ENCODE results near the gene PDZD2. TPM values are rescaled to one million over a fixed set of nuclear protein-coding genes. Genes with fewer than 3 reads are reported as not detected.

The PDZD2 gene
- total and polyA plus RNA-seq, 9 donors, result 21.2 to 58.2 (median 37.8) TPM

GRCh38 chr5:31748458-31749172, 109.7 kb downstream of the PDZD2 start:
- no peaks in the 10 kb centered on the region for H3K36me3 ChIP-seq
- TF ChIP-seq POLR2A (IDR thresholded peaks at IDR 0.05) (no peak), CTCF (IDR thresholded peaks at IDR 0.05) (no peak), EP300 (IDR thresholded peaks at IDR 0.05) (no peak)
- 89 to 100% (median 92%) methylated on average over 3 of the region's 3 CpGs for WGBS, 3 donors
- no peaks in the 10 kb centered on the region for H3K27me3 ChIP-seq
- H3K27ac ChIP-seq, result no peak overlapping the region
- no peaks in the 10 kb centered on the region for H3K9me3 ChIP-seq
- H3K4me3 ChIP-seq, result no peak overlapping the region
- no peaks in the 10 kb centered on the region for H3K4me1 ChIP-seq (ENCODE audit: insufficient read depth)
- DNase-seq, result no peak
- intact Hi-C loops (cut with DNase I), result no loop called here

DNA sequence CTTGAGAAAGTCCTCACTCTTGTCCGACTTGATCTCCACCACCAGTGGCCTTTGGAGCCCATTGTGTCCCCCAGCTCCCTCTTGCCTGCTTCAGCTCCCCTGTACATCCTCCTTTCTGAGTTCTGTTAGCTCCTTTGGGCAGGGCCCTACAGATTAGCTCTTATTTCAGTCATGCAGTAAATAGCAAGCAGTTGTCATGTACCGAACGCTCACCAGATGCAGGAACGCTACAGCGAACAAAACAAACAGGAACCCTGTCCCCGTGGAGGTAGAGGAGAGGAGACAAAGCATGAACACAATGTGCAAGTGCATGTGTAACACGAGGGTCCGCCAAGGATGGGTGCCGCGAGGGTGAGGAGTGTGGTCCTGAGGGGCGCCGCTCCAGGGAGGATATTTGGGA, 111.3 kb downstream of the PDZD2 start:
- no peaks in the 10 kb centered on the region for H3K36me3 ChIP-seq
- intact Hi-C loops (cut with DNase I), result no loop called here
- no peak for DNase-seq

GRCh38 chr5:31751610-31752009, 112.7 kb downstream of the PDZD2 start:
- no peak for TF ChIP-seq CTCF (IDR thresholded peaks at IDR 0.05)
- no peak for TF ChIP-seq POLR2A (IDR thresholded peaks at IDR 0.05)
- no peak for TF ChIP-seq EP300 (IDR thresholded peaks at IDR 0.05)
- 66 to 91% (median 80%) methylated on average over 3 of the region's 3 CpGs for WGBS, 3 donors
- Histone ChIP-seq H3K9me3 (no peaks in the 10 kb centered on the region), H3K36me3 (no peaks in the 10 kb centered on the region), H3K4me3 (no peak overlapping the region), H3K27ac (no peak overlapping the region), H3K27me3 (no peaks in the 10 kb centered on the region), H3K4me1 (ENCODE audit: insufficient read depth) (no peaks in the 10 kb centered on the region)
- no peak for DNase-seq
- intact Hi-C loops (cut with DNase I), result no loop called here

More for the DNA sequence above, 111.3 kb downstream of the PDZD2 start:
- Histone ChIP-seq H3K4me3 (no peak overlapping the region), H3K27me3 (no peaks in the 10 kb centered on the region), H3K9me3 (no peaks in the 10 kb centered on the region), H3K4me1 (ENCODE audit: insufficient read depth) (no peaks in the 10 kb centered on the region), H3K27ac (no peak overlapping the region)
- WGBS, 3 donors, result 90 to 91% (median 91%) methylated on average over 12 of the region's 12 CpGs
- TF ChIP-seq POLR2A (IDR thresholded peaks at IDR 0.05) (no peak), EP300 (IDR thresholded peaks at IDR 0.05) (no peak), CTCF (IDR thresholded peaks at IDR 0.05) (no peak)

GRCh38 chr5:31753700-31754357, 114.9 kb downstream of the PDZD2 start:
- Histone ChIP-seq H3K36me3 (no peaks in the 10 kb centered on the region), H3K27me3 (no peaks in the 10 kb centered on the region), H3K4me3 (no peak overlapping the region), H3K4me1 (ENCODE audit: insufficient read depth) (no peaks in the 10 kb centered on the region), H3K9me3 (no peaks in the 10 kb centered on the region), H3K27ac (no peak overlapping the region)
- no peak for DNase-seq
- no peak for TF ChIP-seq CTCF (IDR thresholded peaks at IDR 0.05)
- TF ChIP-seq EP300 (IDR thresholded peaks at IDR 0.05), result no peak
- no peak for TF ChIP-seq POLR2A (IDR thresholded peaks at IDR 0.05)
- WGBS, 3 donors, result 82 to 91% (median 91%) methylated on average over 9 of the region's 9 CpGs
- intact Hi-C loops (cut with DNase I), result no loop called here
